ENCODE results near the gene UBE2L6. TPM values are rescaled to one million over a fixed set of nuclear protein-coding genes. Genes with fewer than 3 reads are reported as not detected.

UBE2L6 gene
- polyA plus RNA-seq, 2 of the 4 experiments (the other 2 are of a cell fraction) = 14.8 to 18.2 TPM

GRCh38 chr11:57511741-57512430, 55.6 kb downstream of the UBE2L6 start:
- Histone ChIP-seq H3K4me3 (no peak overlapping the region), H3K4me2 (no peak overlapping the region), H3K4me1 (peaks cover 4% of the 10 kb centered on the region; the same call in 1 of the 3 replicates), H3K27ac (no peak overlapping the region), H3K9me3 (no peaks in the 10 kb centered on the region)
- FAIRE-seq = no peak
- CTCF ChIA-PET = interaction anchor here (0.7 to 2.0 kb wide), 9 partner anchors 15 to 201 kb away, joined by 3 to 15 read pairs (median 4); partner anchors contain the start of gene UBE2L6
- no peak for TF ChIP-seq JUN (IDR thresholded peaks at IDR 0.05)
- TF ChIP-seq ELK1 (IDR thresholded peaks at IDR 0.05; ENCODE audit: low read depth, low read length) = no peak
- TF ChIP-seq MAZ (IDR thresholded peaks at IDR 0.05; ENCODE audit: borderline replicate concordance, low read depth, low read length) = no peak
- TF ChIP-seq RARB (CRISPR knock-in tag; IDR thresholded peaks at IDR 0.05) = no peak
- TF ChIP-seq CHD4 (IDR thresholded peaks at IDR 0.05; ENCODE audit: borderline replicate concordance) = no peak
- TF ChIP-seq FOXS1 (CRISPR knock-in tag; IDR thresholded peaks at IDR 0.05) = no peak
- TF ChIP-seq POLR2AphosphoS2 (conservative IDR thresholded peaks at IDR 0.05; ENCODE audit: low read length) = no peak
- no peak for TF ChIP-seq MAX (IDR thresholded peaks at IDR 0.05)
- no peak for TF ChIP-seq BCL3 (IDR thresholded peaks at IDR 0.05)
- no peak for TF ChIP-seq NR3C1 (IDR thresholded peaks at IDR 0.05)
- TF ChIP-seq EHF (CRISPR knock-in tag; IDR thresholded peaks at IDR 0.05) = no peak
- no peak for TF ChIP-seq CEBPB (IDR thresholded peaks at IDR 0.05)
- TF ChIP-seq POLR2A (IDR thresholded peaks at IDR 0.05; ENCODE audit: low read length) = no peak
- no peak for TF ChIP-seq JUNB (IDR thresholded peaks at IDR 0.05)
- no peak for TF ChIP-seq CTCF (IDR thresholded peaks at IDR 0.05)
- no peak for TF ChIP-seq CBX2 (IDR thresholded peaks at IDR 0.05; ENCODE audit: borderline replicate concordance, low read depth)
- TF ChIP-seq EHMT2 (IDR thresholded peaks at IDR 0.05; ENCODE audit: low read depth) = no peak
- TF ChIP-seq RAD21 (conservative IDR thresholded peaks at IDR 0.05 in 1 of 2, IDR thresholded peaks at IDR 0.05 in 1 of 2) = no peak
- no peak for ATAC-seq
- 87% methylated on average over 6 of the region's 6 CpGs for WGBS (ENCODE audit: missing lambda C conversion rate)
- no peak for DNase-seq (ENCODE audit: low read depth in 1 of 2, low spot score in 1 of 2)
- POLR2A ChIA-PET = no interaction called here

DNA sequence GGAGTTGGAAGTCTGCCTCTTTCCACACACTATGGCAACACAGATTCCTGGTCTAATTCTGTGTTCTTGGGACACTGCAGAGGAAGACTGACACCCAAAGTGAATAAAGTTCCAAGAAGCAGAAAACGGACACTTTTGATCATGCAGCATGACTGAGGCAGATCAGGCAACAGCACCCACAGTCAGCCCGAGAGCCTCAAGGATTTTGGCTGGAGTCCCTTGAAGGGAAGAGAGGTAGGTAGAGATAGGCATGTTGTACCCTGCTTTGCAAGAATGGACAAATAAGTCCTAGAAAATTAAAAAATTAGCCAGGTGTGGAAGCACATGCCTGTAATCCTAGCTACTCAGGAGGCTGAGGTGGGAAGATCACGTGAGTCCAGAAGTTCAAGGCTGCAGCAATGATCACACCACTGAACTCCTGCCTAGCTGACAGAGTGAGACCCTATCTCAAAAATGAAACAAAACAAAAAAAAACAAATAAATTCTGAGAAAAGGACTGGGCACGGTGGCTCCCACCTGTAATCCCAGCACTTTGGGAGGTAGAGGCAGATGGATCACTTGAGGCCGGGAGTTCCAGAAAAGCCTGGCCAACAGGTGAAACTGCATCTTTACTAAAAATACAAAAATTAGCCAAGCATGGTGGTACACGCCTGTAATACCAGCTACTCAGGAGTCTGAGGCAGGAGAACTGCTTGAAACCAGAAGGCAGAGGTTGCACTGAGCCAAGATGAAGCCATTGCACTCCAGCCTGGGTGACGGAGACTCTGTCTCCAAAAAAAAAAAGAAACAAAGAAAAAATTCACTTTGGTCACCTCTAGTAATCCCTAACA, 58.9 kb downstream of the UBE2L6 start:
- ChIA-PET CTCF (interaction anchor here (0.8 to 22.5 kb wide), 6 partner anchors 8 to 48 kb away, joined by 3 to 299 read pairs (median 3); partner anchors contain the start of genes RTN4RL2 and TIMM10), POLR2A (no interaction called here)
- Histone ChIP-seq H3K4me1 (no peaks in the 10 kb centered on the region), H3K27ac (no peak overlapping the region), H3K4me3 (no peak overlapping the region), H3K9me3 (no peaks in the 10 kb centered on the region), H3K4me2 (no peak overlapping the region)
- ATAC-seq (no peak), FAIRE-seq (no peak), DNase-seq (ENCODE audit: low read depth in 1 of 2, low spot score in 1 of 2) (no peak)
- TF ChIP-seq GATA3 (IDR thresholded peaks at IDR 0.05; ENCODE audit: borderline replicate concordance) (no peak), JUN (IDR thresholded peaks at IDR 0.05) (no peak), E2F6 (IDR thresholded peaks at IDR 0.05; ENCODE audit: borderline replicate concordance, low read depth) (no peak), NFE2L2 (conservative IDR thresholded peaks at IDR 0.05; ENCODE audit: low read length) (no peak), EHMT2 (IDR thresholded peaks at IDR 0.05; ENCODE audit: low read depth) (no peak), FOXS1 (CRISPR knock-in tag; IDR thresholded peaks at IDR 0.05) (no peak), ZC3H11A (IDR thresholded peaks at IDR 0.05) (no peak), EP300 (IDR thresholded peaks at IDR 0.05) (no peak)
- WGBS (ENCODE audit: missing lambda C conversion rate) = 65% methylated on average over 7 of the region's 7 CpGs

Data from A549 (cell line).